ENCODE measurements around the gene NOTCH3. TPM values are rescaled to one million over a fixed set of nuclear protein-coding genes. Genes with fewer than 3 reads are reported as not detected.

Gene NOTCH3
- total RNA-seq, 2 donors from 2014 or later: 31.8 to 48.0 TPM

- Histone ChIP-seq H3K27ac (no peak overlapping the region), H3K36me3 (peaks cover 13 to 19% of the 10 kb centered on the region in 2 donors), H3K9me3 (no peaks in the 10 kb centered on the region), H3K27me3 (replicated peaks; ENCODE audit: insufficient read depth) (no peaks in the 10 kb centered on the region), H3K4me1 (replicated peaks) (no peaks in the 10 kb centered on the region), H3K4me3 (no peak overlapping the region)
- TF ChIP-seq POLR2AphosphoS5 (IDR thresholded peaks at IDR 0.05): no peak
- no peak for TF ChIP-seq POLR2A (IDR thresholded peaks at IDR 0.05)
- TF ChIP-seq CTCF (IDR thresholded peaks at IDR 0.05): no peak
- no peak for DNase-seq (ENCODE audit: low spot score)
- intact Hi-C loops (cut with DNase I): no loop called here
- WGBS: 85% methylated on average over 9 of the region's 9 CpGs
These were observed 39.7 kb upstream of the NOTCH3 start for GRCh38 chr19:15240515-15240914.

GRCh38 chr19:15239337-15239949, 38.6 kb upstream of the NOTCH3 start:
- 93% methylated on average over 26 of the region's 26 CpGs for WGBS
- intact Hi-C loops (cut with DNase I): no loop called here
- H3K36me3 ChIP-seq: peaks cover 13 to 19% of the 10 kb centered on the region in 2 donors

GRCh38 chr19:15238639-15239155, 37.9 kb upstream of the NOTCH3 start:
- Histone ChIP-seq H3K4me1 (replicated peaks) (no peaks in the 10 kb centered on the region), H3K9me3 (no peaks in the 10 kb centered on the region), H3K27ac (no peak overlapping the region), H3K4me3 (no peak overlapping the region), H3K27me3 (replicated peaks; ENCODE audit: insufficient read depth) (no peaks in the 10 kb centered on the region), H3K36me3 (peaks cover 10 to 19% of the 10 kb centered on the region in 2 donors)
- 92% methylated on average over 29 of the region's 29 CpGs for WGBS
- intact Hi-C loops (cut with DNase I): no loop called here
- no peak for DNase-seq (ENCODE audit: low spot score)
- no peak for TF ChIP-seq CTCF (IDR thresholded peaks at IDR 0.05)
- TF ChIP-seq POLR2A (IDR thresholded peaks at IDR 0.05): no peak
- no peak for TF ChIP-seq POLR2AphosphoS5 (IDR thresholded peaks at IDR 0.05)

More at GRCh38 chr19:15239337-15239949, 38.6 kb upstream of the NOTCH3 start:
- Histone ChIP-seq H3K27ac (no peak overlapping the region), H3K4me3 (no peak overlapping the region), H3K9me3 (no peaks in the 10 kb centered on the region), H3K4me1 (replicated peaks) (no peaks in the 10 kb centered on the region), H3K27me3 (replicated peaks; ENCODE audit: insufficient read depth) (no peaks in the 10 kb centered on the region)
- TF ChIP-seq POLR2AphosphoS5 (IDR thresholded peaks at IDR 0.05): no peak
- no peak for TF ChIP-seq CTCF (IDR thresholded peaks at IDR 0.05)
- TF ChIP-seq POLR2A (IDR thresholded peaks at IDR 0.05): no peak
- DNase-seq (ENCODE audit: low spot score): no peak

- no peak overlapping the region for H3K27ac ChIP-seq
- H3K36me3 ChIP-seq: peaks cover 10 to 19% of the 10 kb centered on the region in 2 donors
- H3K4me1 ChIP-seq (replicated peaks): no peaks in the 10 kb centered on the region
These were observed 37.2 kb upstream of the NOTCH3 start for GRCh38 chr19:15237759-15238638.

More at GRCh38 chr19:15237759-15238638, 37.2 kb upstream of the NOTCH3 start:
- Histone ChIP-seq H3K4me3 (no peak overlapping the region), H3K9me3 (no peaks in the 10 kb centered on the region), H3K27me3 (replicated peaks; ENCODE audit: insufficient read depth) (no peaks in the 10 kb centered on the region)
- DNase-seq (ENCODE audit: low spot score): no peak
- WGBS: 84% methylated on average over 28 of the region's 42 CpGs
- intact Hi-C loops (cut with DNase I): no loop called here
- TF ChIP-seq POLR2AphosphoS5 (IDR thresholded peaks at IDR 0.05) (no peak), POLR2A (IDR thresholded peaks at IDR 0.05) (no peak), CTCF (IDR thresholded peaks at IDR 0.05) (no peak)
